A549 (cell line): Measurements from ENCODE around the gene RORC. TPM values are rescaled to one million over a fixed set of nuclear protein-coding genes. Genes with fewer than 3 reads are reported as not detected.

Experiments used
- ATAC-seq, 2 experiments: fragments of 200-7000 bp in 1 of 2; fragments of >200 bp in 1 of 2; cut with Nextera tagmentation in 1 of 2; cut with Tn5 transposase in 1 of 2; 3 replicates each; pipeline versions ENCODE4 v1.8.0 to v1.9.1; 2018 to 2020; ENCODE audit warnings: mild to moderate bottlenecking in 1 of 2, moderate library complexity in 1 of 2
- CTCF ChIA-PET: fragments of 300-600 bp; sonication (Branson Sonifier 250); formaldehyde crosslinking; extraction: SDS; loops from one replicate; lab custom pipeline; 2021; ENCODE audit warnings: antibody characterized with exemption, inconsistent platforms; lab: Yijun Ruan, JAX
- POLR2A ChIA-PET: fragments of 350-600 bp; formaldehyde crosslinking; extraction: SDS; loops from one replicate; lab custom pipeline; 2021; ENCODE audit warnings: antibody characterized with exemption, inconsistent platforms; lab: Yijun Ruan, JAX
- DNase-seq, 2 experiments: peaks; one replicate each; pipeline versions ENCODE4 v3.0.0 to v3.0.0-alpha.2; 2011 to 2016; ENCODE audit warnings: low read depth in 1 of 2, low spot score in 1 of 2
- FAIRE-seq: peaks from 2 replicates; lab custom pipeline; 2011; peaks lifted over from hg19 to GRCh38; lab: Jason Lieb, UNC
- H3K27ac ChIP-seq, 2 experiments: fragments of >200 bp; sonication (Bioruptor Twin); formaldehyde crosslinking; 3 replicates each; pipeline ENCODE4 v1.5.1; 2016 to 2017
- H3K4me1 ChIP-seq: fragments of >200 bp; sonication (Bioruptor Twin); formaldehyde crosslinking; 3 replicates; pipeline ENCODE4 v1.6.1; 2016
- H3K4me2 ChIP-seq: fragments of >200 bp; sonication (Bioruptor Twin); formaldehyde crosslinking; 3 replicates; pipeline ENCODE4 v1.6.1; 2016
- H3K4me3 ChIP-seq: fragments of >200 bp; sonication (Bioruptor Twin); formaldehyde crosslinking; 3 replicates; pipeline ENCODE4 v1.5.1; 2016
- H3K9me3 ChIP-seq: fragments of >200 bp; sonication (Bioruptor Twin); formaldehyde crosslinking; 3 replicates; pipeline ENCODE4 v1.6.1; 2016
- BHLHE40 ChIP-seq: IDR thresholded peaks from 2 replicates; pipeline ENCODE4 v1.6.1; 2012; ENCODE audit warnings: low read depth, low read length, inconsistent platforms
- CEBPB ChIP-seq, 2 experiments: fragments of >200 bp in 1 of 2; sonication (Bioruptor Twin) in 1 of 2; formaldehyde crosslinking in 1 of 2; IDR thresholded peaks; 2 replicates each; pipeline ENCODE4 v1.6.1; 2012 to 2016
- CHD2 ChIP-seq: fragments of 150-350 bp; IDR thresholded peaks from 2 replicates; pipeline ENCODE4 v1.6.1; 2014; ENCODE audit warnings: low read length; ENCODE audit not compliant: partially characterized antibody
- CHD4 ChIP-seq: fragments of 200-600 bp; sonication (generic); IDR thresholded peaks from 2 replicates; pipeline ENCODE4 v1.6.1; 2016; ENCODE audit warnings: antibody characterized with exemption, mild to moderate bottlenecking, borderline replicate concordance
- EHF ChIP-seq: fragments of 250-450 bp; sonication (Bioruptor Pico); IDR thresholded peaks from 2 replicates; pipeline ENCODE4 v1.5.0; 2020; ENCODE audit warnings: mild to moderate bottlenecking
- EP300 ChIP-seq, 2 experiments: fragments of >200 bp; sonication (Bioruptor Twin); formaldehyde crosslinking; IDR thresholded peaks; 2 replicates in 1 of 2; 3 replicates in 1 of 2; pipeline ENCODE4 v1.6.1; 2016 to 2017
- FOSL2 ChIP-seq, 2 experiments: fragments of 450-650 bp in 1 of 2; fragments of >200 bp in 1 of 2; sonication (Bioruptor Twin) in 1 of 2; formaldehyde crosslinking; IDR thresholded peaks; 2 replicates each; pipeline versions ENCODE4 v1.5.0 to v1.6.1; 2016 to 2020; ENCODE audit warnings: mild to moderate bottlenecking in 1 of 2, moderate library complexity in 1 of 2
- FOXS1 ChIP-seq: fragments of 250-450 bp; sonication (Bioruptor Pico); IDR thresholded peaks from 2 replicates; pipeline ENCODE4 v1.5.0; 2020; ENCODE audit warnings: mild to moderate bottlenecking, moderate library complexity
- HEYL ChIP-seq: fragments of 250-450 bp; sonication (Bioruptor Pico); IDR thresholded peaks from 2 replicates; pipeline ENCODE4 v1.8.0; 2021; ENCODE audit warnings: mild to moderate bottlenecking, moderate library complexity
- HOXB5 ChIP-seq: fragments of 250-450 bp; sonication (Bioruptor Pico); IDR thresholded peaks from 2 replicates; pipeline ENCODE4 v1.5.0; 2020; ENCODE audit warnings: mild to moderate bottlenecking, moderate library complexity
- MAFK ChIP-seq: fragments of 450-650 bp; IDR thresholded peaks from 2 replicates; pipeline ENCODE4 v1.6.1; 2014; ENCODE audit not compliant: partially characterized antibody
- MAZ ChIP-seq: fragments of 150-350 bp; IDR thresholded peaks from 2 replicates; pipeline ENCODE4 v1.6.1; 2014; ENCODE audit warnings: antibody characterized with exemption, low read depth, low read length, borderline replicate concordance
- PHF8 ChIP-seq: fragments of 200-600 bp; sonication (generic); IDR thresholded peaks from 2 replicates; pipeline ENCODE4 v1.6.1; 2016; ENCODE audit warnings: low read depth, mild to moderate bottlenecking, antibody characterized with exemption, moderate library complexity, borderline replicate concordance
- POLR2AphosphoS2 ChIP-seq: conservative IDR thresholded peaks from 2 replicates; pipeline ENCODE4 v1.6.1; 2012; ENCODE audit warnings: low read length, improper control_type of control experiment, inconsistent platforms
- SMC3 ChIP-seq: fragments of >200 bp; sonication (Bioruptor Twin); formaldehyde crosslinking; IDR thresholded peaks from 3 replicates; pipeline ENCODE4 v1.6.1; 2018; ENCODE audit warnings: inconsistent platforms
- SREBF2 ChIP-seq: fragments of 450-650 bp; IDR thresholded peaks from 2 replicates; pipeline ENCODE4 v1.6.1; 2014; ENCODE audit warnings: mild to moderate bottlenecking, moderate library complexity
- TP53 ChIP-seq: fragments of 250-450 bp; sonication (Bioruptor Pico); IDR thresholded peaks from 2 replicates; pipeline ENCODE4 v1.5.0; 2021; ENCODE audit warnings: mild to moderate bottlenecking, moderate library complexity
- ZC3H11A ChIP-seq: fragments of 450-650 bp; IDR thresholded peaks from 2 replicates; pipeline ENCODE4 v1.6.1; 2014; ENCODE audit warnings: antibody characterized with exemption, mild to moderate bottlenecking
- ZFP36 ChIP-seq: fragments of 450-650 bp; IDR thresholded peaks from 2 replicates; pipeline ENCODE4 v1.6.1; 2014; ENCODE audit warnings: borderline replicate concordance; ENCODE audit not compliant: partially characterized antibody
- ZNF302 ChIP-seq: fragments of 250-450 bp; sonication (Bioruptor Pico); IDR thresholded peaks from 2 replicates; pipeline ENCODE4 v1.9.0; 2021; ENCODE audit warnings: inconsistent platforms, mild to moderate bottlenecking, moderate library complexity
- ZSCAN20 ChIP-seq: fragments of 250-450 bp; sonication (Bioruptor Pico); IDR thresholded peaks from 2 replicates; pipeline ENCODE4 v1.8.0; 2022; ENCODE audit warnings: mild to moderate bottlenecking, moderate library complexity
- WGBS: methylation state at CpG from one replicate; pipeline ENCODE4 v1.1.6; 2017; ENCODE audit errors: missing lambda C conversion rate; 5-methylcytosine and 5-hydroxymethylcytosine counted together
- polyA plus RNA-seq, 4 experiments: library from polyadenylated mRNA; depleted of rRNA in 3 of 4; stranded (reverse); fragments of >200 nt; fragmentation: RNase III in 1 of 4; extraction: RNeasy Plus Mini Kit Qiagen cat#74134 plus additional on column Dnase treatment in 1 of 4; gene quantifications; 2 replicates in 3 of 4; 3 replicates in 1 of 4; pipeline ENCODE4 v1.2.3, GENCODE V29; 2011 to 2017
- TF ChIP-seq, protein P1 (sequence below): fragments of 150-350 bp; IDR thresholded peaks from 2 replicates; pipeline ENCODE4 v1.6.1; 2014; ENCODE audit warnings: low read depth, mild to moderate bottlenecking, low read length
- TF ChIP-seq, protein P2 (sequence below): fragments of >200 bp; sonication (Bioruptor Twin); formaldehyde crosslinking; IDR thresholded peaks from 2 replicates; pipeline ENCODE4 v1.6.1; 2016
- TF ChIP-seq, protein P3 (sequence below): fragments of 450-650 bp; IDR thresholded peaks from 2 replicates; pipeline ENCODE4 v1.6.1; 2014; ENCODE audit warnings: antibody characterized with exemption
- TF ChIP-seq, protein P4 (sequence below): fragments of >200 bp; sonication (Bioruptor Twin); formaldehyde crosslinking; IDR thresholded peaks from 3 replicates; pipeline ENCODE4 v1.6.1; 2016
- TF ChIP-seq, protein P5 (sequence below): fragments of 250-450 bp; sonication (Bioruptor Pico); IDR thresholded peaks from 2 replicates; pipeline ENCODE4 v1.5.0; 2021; ENCODE audit warnings: mild to moderate bottlenecking, moderate library complexity, borderline replicate concordance

Gene RORC
- polyA plus RNA-seq, 2 of the 4 experiments (the other 2 are of a cell fraction) = 0.06 to 0.25 TPM

DNA sequence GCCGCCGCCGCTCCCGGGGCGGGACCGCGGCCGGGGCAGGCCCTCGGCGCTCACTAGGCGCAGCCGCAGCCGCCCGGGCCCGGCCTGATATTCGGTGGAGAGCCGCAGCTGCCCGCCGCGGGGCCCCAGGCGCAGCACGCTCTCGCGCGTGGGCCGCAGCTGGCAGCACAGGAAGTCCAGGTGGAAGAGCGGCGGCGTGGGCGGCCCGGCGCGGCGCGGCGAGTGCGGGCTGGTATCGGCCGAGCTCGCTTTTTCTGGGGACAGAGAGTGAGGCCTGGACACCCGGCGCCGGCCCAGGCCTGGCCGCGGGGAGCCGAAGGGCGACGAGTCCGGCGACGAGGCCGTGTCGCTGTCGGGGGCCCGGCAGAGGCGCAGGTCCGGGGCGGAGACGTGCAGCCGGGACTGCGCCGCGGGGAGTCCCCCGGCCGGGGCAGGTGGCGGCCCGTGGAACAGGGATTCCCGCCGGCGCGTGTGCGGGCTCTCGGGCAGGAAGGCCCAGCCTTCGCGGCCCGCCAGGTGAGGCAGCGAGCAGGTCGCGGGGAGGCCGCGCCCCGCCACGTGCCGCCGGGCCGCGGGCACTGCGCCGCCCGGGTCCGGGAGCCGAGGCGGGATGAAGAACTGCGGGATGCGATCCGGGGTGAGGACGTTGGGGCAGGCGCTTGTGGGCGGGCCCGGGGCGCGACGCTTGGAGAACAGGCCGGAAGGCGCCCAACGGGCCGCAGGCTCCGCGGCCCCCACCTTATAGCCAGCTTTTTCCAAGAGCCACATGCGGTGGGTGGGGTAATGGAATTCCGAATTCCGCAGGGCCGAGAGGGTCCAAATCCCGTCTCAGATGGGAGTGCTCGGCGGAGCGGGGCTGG is 6.8 kb upstream of the RORC start:
- H3K4me2 ChIP-seq = no peak overlapping the region
- ChIA-PET CTCF (interaction anchor here (0.7 to 5.5 kb wide), 4 partner anchors 9 to 104 kb away, joined by 3 to 77 read pairs (median 28); no protein-coding TSS in a partner anchor), POLR2A (no interaction called here)
- no peak for FAIRE-seq
- no peak overlapping the region for H3K4me3 ChIP-seq
- no peak overlapping the region for H3K27ac ChIP-seq
- 84% methylated on average over 104 of the region's 117 CpGs for WGBS
- TF ChIP-seq CHD4 (no peak), ZNF302 (CRISPR knock-in tag) (no peak), MAFK (no peak), SREBF2 (no peak), ZC3H11A (no peak), EHF (CRISPR knock-in tag) (no peak), TP53 (CRISPR knock-in tag) (no peak), HEYL (CRISPR knock-in tag) (no peak), FOSL2 (IDR thresholded peaks at IDR 0.05) (no peak), FOSL2 (CRISPR knock-in tag; IDR thresholded peaks at IDR 0.05) (no peak), CHD2 (no peak), POLR2AphosphoS2 (no peak), EP300 (IDR thresholded peaks at IDR 0.05) (no peak), SMC3 (no peak)
- TF ChIP-seq, protein P1, sequence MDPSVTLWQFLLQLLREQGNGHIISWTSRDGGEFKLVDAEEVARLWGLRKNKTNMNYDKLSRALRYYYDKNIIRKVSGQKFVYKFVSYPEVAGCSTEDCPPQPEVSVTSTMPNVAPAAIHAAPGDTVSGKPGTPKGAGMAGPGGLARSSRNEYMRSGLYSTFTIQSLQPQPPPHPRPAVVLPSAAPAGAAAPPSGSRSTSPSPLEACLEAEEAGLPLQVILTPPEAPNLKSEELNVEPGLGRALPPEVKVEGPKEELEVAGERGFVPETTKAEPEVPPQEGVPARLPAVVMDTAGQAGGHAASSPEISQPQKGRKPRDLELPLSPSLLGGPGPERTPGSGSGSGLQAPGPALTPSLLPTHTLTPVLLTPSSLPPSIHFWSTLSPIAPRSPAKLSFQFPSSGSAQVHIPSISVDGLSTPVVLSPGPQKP = no peak
- TF ChIP-seq, protein P2, sequence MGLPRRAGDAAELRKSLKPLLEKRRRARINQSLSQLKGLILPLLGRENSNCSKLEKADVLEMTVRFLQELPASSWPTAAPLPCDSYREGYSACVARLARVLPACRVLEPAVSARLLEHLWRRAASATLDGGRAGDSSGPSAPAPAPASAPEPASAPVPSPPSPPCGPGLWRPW = no peak
- no peak for DNase-seq
- ATAC-seq = no peak
- no peaks in the 10 kb centered on the region for H3K9me3 ChIP-seq
- H3K4me1 ChIP-seq = 0 out of 3 replicates have a peak, but pooled peaks cover 3% of the 10 kb centered on the region

DNA sequence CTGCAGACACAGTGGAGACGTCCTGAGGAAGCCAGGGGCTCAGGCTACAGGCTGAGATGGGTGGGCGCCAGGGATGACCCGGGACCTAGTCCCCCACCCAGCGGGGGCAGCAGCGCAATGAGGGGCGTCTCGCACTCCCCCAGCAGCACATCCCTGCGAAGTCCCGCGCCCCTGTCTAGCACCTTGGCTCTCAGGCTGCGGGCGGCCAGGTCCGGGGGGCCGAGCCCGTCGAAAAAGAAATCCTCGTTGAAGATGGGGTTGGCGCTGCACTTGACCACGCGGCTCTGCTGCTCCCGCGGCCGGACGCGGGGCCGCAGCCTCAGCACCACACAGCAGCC is 6.3 kb upstream of the RORC start:
- ATAC-seq (no peak), FAIRE-seq (no peak), DNase-seq (no peak)
- POLR2A ChIA-PET = no interaction called here
- Histone ChIP-seq H3K4me2 (no peak overlapping the region), H3K27ac (no peak overlapping the region), H3K4me1 (peaks cover 4% of the 10 kb centered on the region; the same call in 1 of the 3 replicates), H3K9me3 (no peaks in the 10 kb centered on the region), H3K4me3 (no peak overlapping the region)
- TF ChIP-seq, protein P3, sequence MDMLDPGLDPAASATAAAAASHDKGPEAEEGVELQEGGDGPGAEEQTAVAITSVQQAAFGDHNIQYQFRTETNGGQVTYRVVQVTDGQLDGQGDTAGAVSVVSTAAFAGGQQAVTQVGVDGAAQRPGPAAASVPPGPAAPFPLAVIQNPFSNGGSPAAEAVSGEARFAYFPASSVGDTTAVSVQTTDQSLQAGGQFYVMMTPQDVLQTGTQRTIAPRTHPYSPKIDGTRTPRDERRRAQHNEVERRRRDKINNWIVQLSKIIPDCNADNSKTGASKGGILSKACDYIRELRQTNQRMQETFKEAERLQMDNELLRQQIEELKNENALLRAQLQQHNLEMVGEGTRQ = no peak
- TF ChIP-seq, protein P1 = no peak
- 76% methylated on average over 26 of the region's 26 CpGs for WGBS
- CTCF ChIA-PET = interaction anchor here (2.2 to 5.5 kb wide), 3 partner anchors 9 to 305 kb away, joined by 7 to 77 read pairs (median 51); no protein-coding TSS in a partner anchor

DNA sequence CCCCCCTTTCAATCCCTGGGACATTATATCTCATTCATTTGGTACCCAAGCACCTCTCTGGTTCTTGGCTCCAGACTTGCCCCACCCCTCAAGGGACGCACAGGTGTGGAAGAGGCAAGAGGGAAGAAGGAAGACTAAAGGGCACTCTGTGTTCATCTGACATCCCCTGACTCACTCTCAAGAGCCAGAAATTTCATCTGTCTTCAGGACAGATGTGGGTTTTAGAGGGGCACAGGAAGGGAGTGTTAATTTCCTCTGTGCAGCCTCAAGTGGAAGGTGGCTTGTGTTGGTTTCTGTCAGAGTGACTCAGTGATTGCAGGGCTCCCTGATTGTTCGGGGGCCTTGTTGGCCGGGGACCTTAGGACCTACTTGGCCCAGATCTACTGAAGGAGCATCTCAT is 5.6 kb upstream of the RORC start:
- no peak for FAIRE-seq
- POLR2A ChIA-PET = interaction anchor here (0.6 to 1.1 kb wide), 2 partner anchors 72 to 74 kb away, joined by 3 to 4 read pairs; partner anchors contain the start of gene MRPL9
- WGBS = 53% methylated on average over 3 of the region's 3 CpGs
- TF ChIP-seq CEBPB (IDR thresholded peaks at IDR 0.05) = no peak
- TF ChIP-seq MAFK = no peak
- TF ChIP-seq MAZ = no peak
- TF ChIP-seq HOXB5 (CRISPR knock-in tag) = no peak
- TF ChIP-seq ZSCAN20 = no peak
- no peak for TF ChIP-seq PHF8
- TF ChIP-seq BHLHE40 = no peak
- TF ChIP-seq SREBF2 = no peak
- TF ChIP-seq ZFP36 = no peak
- TF ChIP-seq, protein P4, sequence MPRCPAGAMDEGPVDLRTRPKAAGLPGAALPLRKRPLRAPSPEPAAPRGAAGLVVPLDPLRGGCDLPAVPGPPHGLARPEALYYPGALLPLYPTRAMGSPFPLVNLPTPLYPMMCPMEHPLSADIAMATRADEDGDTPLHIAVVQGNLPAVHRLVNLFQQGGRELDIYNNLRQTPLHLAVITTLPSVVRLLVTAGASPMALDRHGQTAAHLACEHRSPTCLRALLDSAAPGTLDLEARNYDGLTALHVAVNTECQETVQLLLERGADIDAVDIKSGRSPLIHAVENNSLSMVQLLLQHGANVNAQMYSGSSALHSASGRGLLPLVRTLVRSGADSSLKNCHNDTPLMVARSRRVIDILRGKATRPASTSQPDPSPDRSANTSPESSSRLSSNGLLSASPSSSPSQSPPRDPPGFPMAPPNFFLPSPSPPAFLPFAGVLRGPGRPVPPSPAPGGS = no peak
- no peak for TF ChIP-seq FOXS1 (CRISPR knock-in tag)
- TF ChIP-seq, protein P5, sequence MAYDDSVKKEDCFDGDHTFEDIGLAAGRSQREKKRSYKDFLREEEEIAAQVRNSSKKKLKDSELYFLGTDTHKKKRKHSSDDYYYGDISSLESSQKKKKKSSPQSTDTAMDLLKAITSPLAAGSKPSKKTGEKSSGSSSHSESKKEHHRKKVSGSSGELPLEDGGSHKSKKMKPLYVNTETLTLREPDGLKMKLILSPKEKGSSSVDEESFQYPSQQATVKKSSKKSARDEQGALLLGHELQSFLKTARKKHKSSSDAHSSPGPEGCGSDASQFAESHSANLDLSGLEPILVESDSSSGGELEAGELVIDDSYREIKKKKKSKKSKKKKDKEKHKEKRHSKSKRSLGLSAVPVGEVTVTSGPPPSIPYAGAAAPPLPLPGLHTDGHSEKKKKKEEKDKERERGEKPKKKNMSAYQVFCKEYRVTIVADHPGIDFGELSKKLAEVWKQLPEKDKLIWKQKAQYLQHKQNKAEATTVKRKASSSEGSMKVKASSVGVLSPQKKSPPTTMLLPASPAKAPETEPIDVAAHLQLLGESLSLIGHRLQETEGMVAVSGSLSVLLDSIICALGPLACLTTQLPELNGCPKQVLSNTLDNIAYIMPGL (CRISPR knock-in tag) = no peak
- no peak for TF ChIP-seq ZC3H11A

More for the DNA sequence above, 5.6 kb upstream of the RORC start:
- Histone ChIP-seq H3K4me3 (no peak overlapping the region), H3K27ac (no peak overlapping the region), H3K4me2 (no peak overlapping the region), H3K4me1 (peaks cover 11% of the 10 kb centered on the region; the same call in 1 of the 3 replicates), H3K9me3 (no peaks in the 10 kb centered on the region)
- no peak; a peak in 1 of 6 replicates for ATAC-seq
- no peak for DNase-seq
- CTCF ChIA-PET = interaction anchor here (0.6 to 5.5 kb wide), 56 partner anchors 9 to 536 kb away, joined by 3 to 77 read pairs (median 5); partner anchors contain the start of genes MRPL9, RFX5, SELENBP1 and SNX27
